ENCODE measurements around the gene AADACL2. TPM values are rescaled to one million over a fixed set of nuclear protein-coding genes. Genes with fewer than 3 reads are reported as not detected.

Gene AADACL2
- polyA plus RNA-seq, 1 donor = 0.01 TPM

- Histone ChIP-seq H3K27ac (ENCODE audit: low read length) (peak overlapping the region; percentile 50), H3K9me3 (ENCODE audit: control insufficient read depth, low read depth, low read length) (no peaks in the 10 kb centered on the region), H3K36me3 (ENCODE audit: control insufficient read depth, insufficient read depth, low read length) (no peaks in the 10 kb centered on the region), H3K27me3 (ENCODE audit: control insufficient read depth, insufficient read depth, low read length) (no peaks in the 10 kb centered on the region), H3K4me3 (ENCODE audit: low read length) (no peak overlapping the region), H3K4me1 (ENCODE audit: control insufficient read depth, insufficient read depth, low read length) (peaks cover 3% of the 10 kb centered on the region)
- no peak for DNase-seq
- 83% methylated on average over 1 of the region's 2 CpGs for WGBS (ENCODE audit: insufficient coverage, low lambda C conversion rate)
These were observed 64.7 kb downstream of the AADACL2 start for GRCh38 chr3:151798466-151798865.

GRCh38 chr3:151800431-151800830 is 66.7 kb downstream of the AADACL2 start:
- Histone ChIP-seq H3K9me3 (ENCODE audit: control insufficient read depth, low read depth, low read length) (no peaks in the 10 kb centered on the region), H3K36me3 (ENCODE audit: control insufficient read depth, insufficient read depth, low read length) (no peaks in the 10 kb centered on the region), H3K4me3 (ENCODE audit: low read length) (no peak overlapping the region), H3K27ac (ENCODE audit: low read length) (peak overlapping the region; percentile 37), H3K27me3 (ENCODE audit: control insufficient read depth, insufficient read depth, low read length) (no peaks in the 10 kb centered on the region), H3K4me1 (ENCODE audit: control insufficient read depth, insufficient read depth, low read length) (peaks cover 3% of the 10 kb centered on the region)
- DNase-seq = peak in 1 of 2 donors; percentile 57
- no CpG with 5 or more reads among the region's 2 CpGs for WGBS (ENCODE audit: insufficient coverage, low lambda C conversion rate)

DNA sequence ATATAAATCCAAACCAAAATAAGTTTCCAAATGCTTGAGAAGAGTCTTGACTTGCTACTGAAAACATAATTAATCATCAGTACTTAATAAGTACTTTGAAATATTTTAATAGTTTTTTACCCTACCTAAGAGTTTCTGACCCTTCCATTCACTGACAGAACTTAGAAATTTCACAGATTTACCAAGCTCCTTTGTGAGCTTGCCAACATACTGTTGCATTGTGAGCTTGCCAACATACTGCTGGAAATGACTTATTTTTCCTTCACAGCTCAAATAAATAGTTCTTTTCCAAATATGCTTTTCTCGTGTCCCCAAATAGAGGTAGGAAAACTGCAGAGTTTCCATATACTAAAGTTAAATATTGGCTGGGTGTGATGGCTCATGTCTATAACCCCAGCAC is 70.5 kb downstream of the AADACL2 start:
- DNase-seq = no peak
- WGBS (ENCODE audit: insufficient coverage, low lambda C conversion rate) = no CpG with 5 or more reads among the region's 1 CpG
- no peaks in the 10 kb centered on the region for H3K27me3 ChIP-seq (ENCODE audit: control insufficient read depth, insufficient read depth, low read length)
- H3K27ac ChIP-seq (ENCODE audit: low read length) = no peak overlapping the region
- H3K36me3 ChIP-seq (ENCODE audit: control insufficient read depth, insufficient read depth, low read length) = no peaks in the 10 kb centered on the region
- H3K4me3 ChIP-seq (ENCODE audit: low read length) = no peak overlapping the region
- H3K4me1 ChIP-seq (ENCODE audit: control insufficient read depth, insufficient read depth, low read length) = peaks cover 3% of the 10 kb centered on the region
- H3K9me3 ChIP-seq (ENCODE audit: control insufficient read depth, low read depth, low read length) = peaks cover 13% of the 10 kb centered on the region

DNA sequence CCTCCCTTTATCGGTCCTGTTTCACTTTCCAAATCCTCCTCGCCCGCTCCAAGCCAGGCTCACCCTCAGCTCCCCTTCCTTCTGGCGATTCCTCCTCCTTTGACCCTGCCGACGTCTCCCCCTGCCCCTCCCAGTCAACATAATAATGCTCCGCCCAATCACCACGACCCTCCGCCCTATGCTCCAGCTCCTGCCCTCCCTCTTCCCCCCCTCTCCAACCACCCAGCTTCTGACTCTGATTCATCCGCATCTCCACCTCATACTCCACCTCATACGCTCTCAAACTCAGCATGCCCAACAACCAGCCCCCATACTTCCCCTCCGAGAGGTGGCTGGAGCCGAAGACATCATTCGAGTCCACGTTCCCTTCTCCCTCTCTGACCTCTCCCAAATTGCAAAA is 73.1 kb downstream of the AADACL2 start:
- Histone ChIP-seq H3K4me3 (ENCODE audit: low read length) (no peak overlapping the region), H3K36me3 (ENCODE audit: control insufficient read depth, insufficient read depth, low read length) (no peaks in the 10 kb centered on the region), H3K27me3 (ENCODE audit: control insufficient read depth, insufficient read depth, low read length) (no peaks in the 10 kb centered on the region), H3K9me3 (ENCODE audit: control insufficient read depth, low read depth, low read length) (peaks cover 19% of the 10 kb centered on the region), H3K27ac (ENCODE audit: low read length) (no peak overlapping the region), H3K4me1 (ENCODE audit: control insufficient read depth, insufficient read depth, low read length) (no peaks in the 10 kb centered on the region)
- 81% methylated on average over 6 of the region's 15 CpGs for WGBS (ENCODE audit: insufficient coverage, low lambda C conversion rate)
- no peak for DNase-seq

Other genes starting within 250 kb of the AADACL2 start
- 147 TPM for gene AADAC, start 80.2 kb downstream of the AADACL2 start, polyA plus RNA-seq
- 0.69 TPM for gene SUCNR1, start 139.7 kb downstream of the AADACL2 start, polyA plus RNA-seq

Measured in large intestine (tissue), 3 donors.